PC-3 (cell line): ENCODE measurements around the gene WDR33. TPM values are rescaled to one million over a fixed set of nuclear protein-coding genes. Genes with fewer than 3 reads are reported as not detected.

ENCODE experiments used
- ATAC-seq: fragments of 200-7000 bp; cut with Tn5 transposase; 2 replicates; pipeline ENCODE4 v1.9.1; 2020; ENCODE audit warnings: mild to moderate bottlenecking, moderate library complexity
- BruUV-seq: library from RNA; stranded (reverse); fragments of 400-500 nt; replicated peaks from 2 replicates; lab custom pipeline; 2021; lab: Mats Ljungman, UMichigan
- CTCF ChIA-PET: fragments of 300-600 bp; sonication (Branson Sonifier 250); formaldehyde crosslinking; loops from one replicate; lab custom pipeline; 2022; ENCODE audit warnings: antibody characterized with exemption; lab: Charles Lee
- POLR2A ChIA-PET: fragments of 300-600 bp; sonication (Branson Sonifier 250); formaldehyde crosslinking; loops from one replicate; lab custom pipeline; 2022; ENCODE audit warnings: antibody characterized with exemption; ENCODE audit not compliant: unreplicated experiment; lab: Charles Lee
- DNase-seq: peaks from one replicate; pipeline ENCODE4 v3.0.0-alpha.2; 2015
- H2AFZ ChIP-seq: fragments of 300-600 bp; sonication (generic); 2 replicates; pipeline ENCODE4 v1.6.0; 2016; ENCODE audit warnings: antibody characterized with exemption, low read length
- H3F3A ChIP-seq: fragments of 300-600 bp; sonication (generic); one replicate; pipeline ENCODE4 v1.6.0; 2017; ENCODE audit warnings: antibody characterized with exemption, low read length, control low read depth, mild to moderate bottlenecking; ENCODE audit not compliant: unreplicated experiment
- H3K27ac ChIP-seq: fragments of 300-600 bp; sonication (generic); 2 replicates; pipeline ENCODE4 v1.5.1; 2016; ENCODE audit warnings: mild to moderate bottlenecking, low read length
- H3K27me3 ChIP-seq: fragments of 300-600 bp; sonication (generic); 2 replicates; pipeline ENCODE4 v1.6.1; 2016; ENCODE audit warnings: low read length, mixed read lengths
- H3K36me3 ChIP-seq: fragments of 300-600 bp; sonication (generic); 2 replicates; pipeline ENCODE4 v1.6.1; 2016; ENCODE audit warnings: low read depth, mixed run types, low read length, mixed read lengths
- H3K4me1 ChIP-seq: fragments of 300-600 bp; sonication (generic); 2 replicates; pipeline ENCODE4 v1.5.1; 2016; ENCODE audit warnings: low read length; ENCODE audit not compliant: insufficient read depth
- H3K4me2 ChIP-seq: fragments of 300-600 bp; sonication (generic); 2 replicates; pipeline ENCODE4 v1.6.0; 2016; ENCODE audit warnings: low read length
- H3K4me3 ChIP-seq: fragments of 300-600 bp; sonication (generic); 2 replicates; pipeline ENCODE4 v1.5.1; 2016; ENCODE audit warnings: mild to moderate bottlenecking, low read length, mixed read lengths
- H3K79me2 ChIP-seq: fragments of 300-600 bp; sonication (generic); 2 replicates; pipeline ENCODE4 v1.6.1; 2017; ENCODE audit warnings: low read length, mixed read lengths
- H3K9ac ChIP-seq: fragments of 300-600 bp; sonication (generic); 2 replicates; pipeline ENCODE4 v1.6.0; 2016; ENCODE audit warnings: mild to moderate bottlenecking, low read length
- H3K9me2 ChIP-seq: fragments of 300-600 bp; sonication (generic); replicated peaks from 2 replicates; pipeline ENCODE4 v1.6.1; 2016; ENCODE audit warnings: mixed run types, low read length, mixed read lengths
- H3K9me3 ChIP-seq: fragments of 300-600 bp; sonication (generic); 2 replicates; pipeline ENCODE4 v1.6.1; 2016; ENCODE audit warnings: low read length, mixed read lengths
- H4K20me1 ChIP-seq: fragments of 300-600 bp; sonication (generic); 2 replicates; pipeline ENCODE4 v1.6.1; 2016; ENCODE audit warnings: low read length, mixed read lengths
- CTCF ChIP-seq: fragments of 300-600 bp; sonication (generic); conservative IDR thresholded peaks from 2 replicates; pipeline ENCODE4 v1.5.1; 2017; ENCODE audit warnings: antibody characterized with exemption, low read depth, mild to moderate bottlenecking, low read length
- EZH2 ChIP-seq: fragments of 300-600 bp; sonication (generic); IDR thresholded peaks from one replicate; pipeline ENCODE4 v1.6.1; 2017; ENCODE audit warnings: antibody characterized with exemption, mild to moderate bottlenecking, low read length; ENCODE audit not compliant: unreplicated experiment
- EZH2phosphoT487 ChIP-seq: fragments of 300-600 bp; sonication (generic); IDR thresholded peaks from 2 replicates; pipeline ENCODE4 v1.6.1; 2018; ENCODE audit warnings: mild to moderate bottlenecking, antibody characterized with exemption, low read length, borderline replicate concordance
- intact Hi-C: fragments of 100-400 bp; cut with micrococcal nuclease; formaldehyde crosslinking; loops from 2 replicates; pipeline ENCODE4 v1.9.0; 2023
- total RNA-seq: library from RNA; depleted of rRNA; stranded (reverse); fragments of >200 nt; gene quantifications from 2 replicates; pipeline ENCODE4 v1.2.3, GENCODE V29; 2014

WDR33 gene
- total RNA-seq, 1 experiment from 2014 or later: 31.7 TPM

- H3K4me3 ChIP-seq: no peak overlapping the region
- no peaks in the 10 kb centered on the region for H3F3A ChIP-seq
- no peak overlapping the region for H3K4me2 ChIP-seq
- H3K36me3 ChIP-seq: peaks cover 16% of the 10 kb centered on the region
- ChIA-PET POLR2A (no interaction called here), CTCF (no interaction called here)
- no peak for ATAC-seq
- H3K9ac ChIP-seq: no peak overlapping the region
- H2AFZ ChIP-seq: no peak overlapping the region
- BruUV-seq: no TSS peak
- no peaks in the 10 kb centered on the region for H3K9me3 ChIP-seq
- H3K9me2 ChIP-seq: no peaks in the 10 kb centered on the region
- H4K20me1 ChIP-seq: no peaks in the 10 kb centered on the region
- no peaks in the 10 kb centered on the region for H3K4me1 ChIP-seq
- TF ChIP-seq EZH2 (no peak), CTCF (no peak), EZH2phosphoT487 (no peak)
- no peaks in the 10 kb centered on the region for H3K79me2 ChIP-seq
- no peak overlapping the region for H3K27ac ChIP-seq
- no peak for DNase-seq
- intact Hi-C loops: no loop called here
- H3K27me3 ChIP-seq: no peaks in the 10 kb centered on the region
Measured at GRCh38 chr2:127739800-127740199, 71.2 kb downstream of the WDR33 start.

- no TSS peak for BruUV-seq
- H3K4me3 ChIP-seq: no peak overlapping the region
- no peak for DNase-seq
- H4K20me1 ChIP-seq: no peaks in the 10 kb centered on the region
- no peak overlapping the region for H2AFZ ChIP-seq
- no peaks in the 10 kb centered on the region for H3F3A ChIP-seq
- H3K9ac ChIP-seq: no peak overlapping the region
- no peaks in the 10 kb centered on the region for H3K79me2 ChIP-seq
- TF ChIP-seq EZH2 (no peak), CTCF (no peak), EZH2phosphoT487 (no peak)
- H3K27ac ChIP-seq: no peak overlapping the region
- intact Hi-C loops: no loop called here
- no peaks in the 10 kb centered on the region for H3K4me1 ChIP-seq
- peaks cover 13% of the 10 kb centered on the region for H3K36me3 ChIP-seq
- no peaks in the 10 kb centered on the region for H3K27me3 ChIP-seq
- POLR2A ChIA-PET: no interaction called here
- CTCF ChIA-PET: no interaction called here
- no peak for ATAC-seq
- H3K4me2 ChIP-seq: no peak overlapping the region
- no peaks in the 10 kb centered on the region for H3K9me2 ChIP-seq
- no peaks in the 10 kb centered on the region for H3K9me3 ChIP-seq
Measured at GRCh38 chr2:127737892-127738291, 73.1 kb downstream of the WDR33 start.

- no peak overlapping the region for H3K27ac ChIP-seq
- CTCF ChIA-PET: no interaction called here
Measured at GRCh38 chr2:127735537-127736399, 75.2 kb downstream of the WDR33 start.

More at GRCh38 chr2:127735537-127736399, 75.2 kb downstream of the WDR33 start:
- Histone ChIP-seq H3K36me3 (peaks cover 6% of the 10 kb centered on the region; the same call in 1 of the 2 replicates), H3K9ac (no peak overlapping the region), H3K9me3 (no peaks in the 10 kb centered on the region), H4K20me1 (no peaks in the 10 kb centered on the region), H3K4me1 (no peaks in the 10 kb centered on the region), H3K27me3 (no peaks in the 10 kb centered on the region), H2AFZ (no peak overlapping the region), H3F3A (no peaks in the 10 kb centered on the region), H3K79me2 (no peaks in the 10 kb centered on the region), H3K4me2 (no peak overlapping the region), H3K9me2 (no peaks in the 10 kb centered on the region), H3K4me3 (no peak overlapping the region)
- intact Hi-C loops: no loop called here
- POLR2A ChIA-PET: no interaction called here
- no peak for DNase-seq
- TF ChIP-seq CTCF (no peak), EZH2phosphoT487 (no peak), EZH2 (no peak)
- peak; percentile 22; the same call in 1 of the 2 replicates for ATAC-seq
- BruUV-seq: no TSS peak
